Smooth muscle cell of the brain vasculature (primary cell): ENCODE data around the gene ZYG11B.
"Not testable (repeated sequence)": the region's sequence is repeated elsewhere in the genome, so short reads cannot be mapped to it uniquely, and the experiment has no call there.

ENCODE experiments used
- DNase-seq: peaks from one replicate; pipeline ENCODE4 v3.0.0-alpha.2; 2012; ENCODE audit warnings: low read depth, low spot score

ZYG11B gene

DNA sequence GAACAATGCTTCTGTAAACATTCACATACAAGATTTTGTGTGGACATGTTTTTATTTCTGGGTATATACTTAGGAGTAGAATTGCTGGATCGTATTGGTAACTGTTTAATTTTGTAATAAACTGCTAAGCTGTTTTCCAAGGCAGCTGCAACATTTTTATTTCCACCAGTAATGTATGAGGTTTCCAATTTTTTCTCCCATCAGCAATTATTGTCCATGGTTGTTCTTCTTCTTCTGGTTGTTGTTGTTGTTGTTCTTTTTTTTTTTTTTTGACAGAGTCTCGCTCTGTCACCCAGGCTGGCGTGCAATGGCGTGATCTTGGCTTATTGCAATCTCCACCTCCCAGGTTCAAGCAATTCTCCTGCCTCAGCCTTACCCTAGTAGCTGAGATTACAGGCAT lies 26.9 kb downstream of the ZYG11B start:
- no peak for DNase-seq

DNA sequence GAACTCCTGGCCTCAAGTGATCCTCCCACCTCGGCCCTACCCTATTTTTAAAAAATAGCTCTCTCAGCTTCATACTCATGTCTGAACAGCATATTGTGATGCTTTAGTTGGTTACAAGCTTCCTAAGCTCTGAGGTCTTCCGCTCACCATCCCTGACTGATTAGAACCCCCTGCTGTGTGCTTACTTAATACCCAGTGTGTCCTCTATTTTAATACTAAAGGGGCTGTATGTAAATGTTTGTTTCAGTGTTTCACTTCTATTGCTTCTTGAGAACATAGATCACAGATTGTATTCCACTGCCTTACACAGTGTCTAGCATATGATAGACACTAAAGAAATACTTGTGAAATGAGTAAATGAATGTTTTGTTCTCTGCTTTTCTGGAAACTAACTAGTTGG lies 29.8 kb downstream of the ZYG11B start:
- no peak for DNase-seq

DNA sequence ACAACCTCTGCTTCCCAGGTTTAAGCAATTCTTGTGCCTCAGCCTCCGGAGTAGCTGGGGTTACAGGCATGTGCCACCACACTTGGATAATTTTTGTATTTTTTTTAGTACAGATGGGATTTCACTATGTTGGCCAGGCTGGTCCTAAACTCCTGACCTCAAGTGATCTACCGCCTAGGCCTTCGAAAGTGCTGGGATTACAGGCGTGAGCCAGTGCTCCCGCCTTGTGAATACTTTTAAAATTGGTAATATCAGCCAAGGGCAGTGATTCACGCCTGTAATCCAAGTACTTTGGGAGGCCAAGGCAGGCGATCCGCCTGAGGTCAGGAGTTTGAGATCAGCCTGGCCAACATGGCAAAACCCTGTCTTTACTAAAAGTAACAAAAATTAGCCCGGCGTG lies 33.7 kb downstream of the ZYG11B start:
- DNase-seq, result no peak

DNA sequence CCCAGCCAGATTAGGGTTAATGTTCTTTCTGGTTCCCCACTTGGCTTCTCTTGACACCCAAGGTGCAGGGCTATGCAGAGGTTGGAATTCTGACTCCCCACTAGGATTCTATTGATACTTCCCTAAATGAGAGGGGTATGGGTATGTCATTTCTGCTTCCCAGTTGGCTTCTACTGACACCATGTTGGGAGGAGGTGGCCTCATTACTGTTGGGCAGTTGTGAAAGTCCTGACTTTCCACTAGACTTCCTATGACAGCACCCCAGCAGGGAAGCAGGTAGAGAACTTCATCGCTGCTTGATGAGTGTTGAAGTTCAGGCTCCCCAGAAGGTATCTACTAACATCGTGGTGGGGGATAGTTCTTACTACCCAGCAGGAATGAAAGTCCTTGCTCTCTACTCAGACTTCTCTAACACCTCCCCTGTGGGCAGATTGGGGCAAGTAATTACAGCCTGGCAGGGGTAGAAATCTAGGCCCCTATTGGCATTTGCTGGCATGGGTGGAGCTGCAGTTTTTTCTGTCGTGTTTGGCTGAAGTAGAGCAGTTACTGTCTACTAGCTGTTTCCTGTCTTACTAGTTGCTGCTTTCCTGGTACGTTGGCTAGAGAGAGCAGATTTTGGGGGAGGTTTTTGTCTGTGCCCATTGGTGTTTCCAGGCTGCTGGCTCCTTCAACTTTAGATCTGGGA lies 41.5 kb downstream of the ZYG11B start:
- no peak for DNase-seq

DNA sequence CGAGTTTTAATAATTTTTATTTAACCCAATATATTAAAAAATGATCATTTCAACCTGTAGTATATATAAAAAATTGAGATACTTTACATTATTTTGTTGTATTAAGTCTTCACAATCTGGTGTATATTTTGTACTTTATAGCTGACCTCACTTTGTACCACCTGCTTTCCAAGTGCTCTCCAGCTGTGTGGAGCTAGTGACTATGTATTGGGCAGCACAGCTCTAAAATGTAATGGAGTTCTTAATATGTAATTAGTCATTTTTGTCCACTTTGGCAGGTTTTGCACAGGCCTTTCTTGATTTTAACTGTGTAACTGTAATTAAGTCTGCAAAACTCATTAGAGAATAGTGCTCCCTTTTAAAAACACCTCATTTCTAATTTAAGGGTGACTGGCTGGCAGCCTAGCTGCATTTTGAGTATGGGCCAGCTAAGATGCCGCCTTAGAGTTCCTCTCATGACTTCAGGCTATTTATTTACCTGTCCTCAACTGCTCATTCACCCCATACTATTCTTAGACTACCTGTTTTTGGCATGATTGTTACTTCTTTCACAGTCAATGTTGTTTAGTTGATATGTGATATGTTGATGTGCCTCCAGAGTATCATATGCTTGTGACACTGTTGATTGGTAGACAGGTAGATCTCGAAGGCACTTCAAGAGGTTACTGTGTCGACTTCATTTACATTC lies 43.2 kb downstream of the ZYG11B start:
- no peak for DNase-seq

DNA sequence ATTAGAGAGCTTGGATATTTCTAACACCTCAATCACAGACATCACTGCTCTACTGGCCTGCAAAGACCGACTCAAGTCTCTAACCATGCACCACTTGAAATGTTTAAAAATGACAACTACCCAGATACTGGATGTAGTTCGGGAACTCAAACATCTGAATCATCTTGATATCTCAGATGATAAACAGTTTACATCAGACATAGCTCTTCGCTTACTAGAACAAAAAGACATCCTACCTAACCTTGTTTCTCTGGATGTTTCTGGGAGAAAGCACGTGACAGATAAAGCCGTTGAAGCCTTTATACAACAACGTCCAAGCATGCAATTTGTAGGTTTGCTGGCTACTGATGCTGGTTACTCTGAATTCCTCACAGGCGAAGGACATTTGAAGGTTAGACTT lies 45.1 kb downstream of the ZYG11B start:
- DNase-seq, result no peak

DNA sequence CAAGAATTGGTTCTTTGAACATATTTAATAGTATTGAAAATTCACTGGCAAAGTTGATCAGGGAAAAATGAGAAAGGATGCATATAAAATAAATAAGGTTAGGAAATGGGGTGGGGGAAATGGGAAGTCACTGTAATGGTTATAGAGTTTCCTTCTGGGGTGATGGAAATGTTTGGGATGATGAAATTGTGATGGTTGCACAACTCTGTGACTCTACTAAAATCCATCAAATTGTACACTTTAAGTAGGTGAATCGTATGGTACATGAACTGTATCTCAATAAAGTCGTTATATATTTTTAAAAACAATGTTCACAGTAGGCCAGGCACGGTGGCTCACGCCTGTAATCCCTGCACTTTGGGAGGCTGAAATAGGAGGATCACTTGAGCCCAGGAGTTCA lies 59.9 kb downstream of the ZYG11B start:
- no peak for DNase-seq

DNA sequence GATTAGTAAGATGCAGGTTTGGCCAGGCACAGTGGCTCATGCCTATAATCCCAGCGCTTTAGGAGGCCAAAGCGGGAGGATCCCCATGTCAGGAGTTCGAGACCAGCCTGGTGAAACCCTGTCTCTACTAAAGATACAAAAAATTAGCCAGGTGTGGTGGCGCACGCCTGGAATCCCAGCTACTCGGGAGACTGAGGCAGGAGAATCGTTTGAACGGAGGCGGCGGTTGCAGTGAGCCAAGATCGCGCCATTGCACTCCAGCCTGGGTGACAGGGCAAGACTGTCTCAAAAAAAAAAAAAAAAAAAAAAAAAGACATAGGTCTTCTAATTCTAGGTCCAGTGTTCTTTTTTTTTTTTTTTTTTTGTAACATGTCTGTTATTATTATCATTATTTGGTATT lies 64.2 kb downstream of the ZYG11B start:
- not testable (repeated sequence) for DNase-seq

DNA sequence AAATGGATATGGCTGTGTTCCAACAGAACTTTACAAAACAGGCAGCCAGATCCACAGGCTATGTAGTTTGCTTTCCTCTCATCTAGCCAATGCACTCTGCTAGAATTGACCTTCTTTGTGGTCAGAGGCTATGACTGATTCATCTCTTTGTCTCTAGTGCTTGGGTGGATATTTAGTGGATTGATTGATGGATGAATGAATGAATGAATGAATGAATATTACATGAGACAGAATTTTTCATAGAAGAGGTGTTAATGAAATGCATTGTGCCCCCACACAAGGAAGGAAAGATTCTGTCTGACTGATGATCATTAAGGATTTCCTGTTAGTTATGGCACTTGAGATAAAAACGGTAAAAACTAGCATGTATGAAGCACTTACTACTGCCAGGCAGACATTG lies 65.8 kb downstream of the ZYG11B start:
- DNase-seq, result no peak

DNA sequence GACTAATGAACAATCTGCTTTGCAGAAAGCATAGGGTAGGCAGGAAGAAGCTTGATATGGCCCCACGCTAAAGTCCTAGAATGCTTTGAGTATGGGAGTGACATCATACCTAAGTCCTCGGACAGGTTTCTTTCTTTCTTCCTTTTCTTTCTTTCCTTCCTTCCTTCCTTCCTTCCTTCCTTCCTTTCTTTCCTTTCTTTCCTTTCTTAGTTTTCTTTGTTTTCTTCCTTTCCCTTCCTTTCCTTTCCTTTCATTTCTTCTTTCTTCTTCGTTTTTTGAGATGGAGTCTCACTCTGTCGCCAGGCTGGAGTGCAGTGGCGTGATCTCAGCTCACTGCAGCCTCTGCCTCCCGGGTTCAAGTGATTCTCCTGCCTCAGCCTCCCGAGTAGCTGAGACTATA lies 67.5 kb downstream of the ZYG11B start:
- not testable (repeated sequence) for DNase-seq

DNA sequence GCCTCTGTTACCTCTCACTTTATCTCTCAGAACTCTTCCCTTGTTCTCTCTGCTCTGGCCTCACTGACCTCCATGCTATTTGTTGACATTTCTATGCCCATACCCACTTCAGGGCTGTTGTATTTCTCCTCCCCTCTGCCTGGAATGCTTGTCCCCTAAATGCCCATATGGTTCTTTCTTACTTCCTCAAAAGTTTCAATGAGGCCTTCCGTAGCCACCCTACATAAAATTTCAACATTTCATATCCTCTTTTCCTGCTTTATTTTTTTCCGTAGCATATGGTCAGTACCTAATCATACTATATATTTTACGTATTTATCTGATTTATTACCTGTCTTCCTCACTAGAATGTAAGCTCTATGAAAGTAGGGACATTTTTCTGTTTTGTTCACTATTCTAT lies 69.2 kb downstream of the ZYG11B start:
- no peak for DNase-seq

DNA sequence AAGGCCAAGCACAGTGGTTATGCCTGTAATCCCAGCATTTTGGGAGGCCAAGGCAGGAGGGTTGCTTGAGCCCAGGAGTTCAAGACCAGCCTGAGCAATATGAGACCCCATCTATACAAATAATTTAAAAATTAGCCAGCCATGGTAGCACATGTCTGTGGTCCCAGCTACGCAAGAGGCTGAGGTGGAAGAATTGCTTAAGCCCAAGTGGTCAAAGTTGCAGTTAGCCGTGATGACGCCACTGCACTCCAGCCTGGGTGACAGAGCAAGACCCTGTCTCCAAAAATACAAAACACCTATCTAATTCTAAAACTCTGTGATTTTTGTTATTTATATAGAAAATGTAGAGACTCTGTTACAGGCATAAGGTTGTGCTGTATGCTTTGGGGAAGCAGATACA lies 72.1 kb downstream of the ZYG11B start:
- no peak for DNase-seq

DNA sequence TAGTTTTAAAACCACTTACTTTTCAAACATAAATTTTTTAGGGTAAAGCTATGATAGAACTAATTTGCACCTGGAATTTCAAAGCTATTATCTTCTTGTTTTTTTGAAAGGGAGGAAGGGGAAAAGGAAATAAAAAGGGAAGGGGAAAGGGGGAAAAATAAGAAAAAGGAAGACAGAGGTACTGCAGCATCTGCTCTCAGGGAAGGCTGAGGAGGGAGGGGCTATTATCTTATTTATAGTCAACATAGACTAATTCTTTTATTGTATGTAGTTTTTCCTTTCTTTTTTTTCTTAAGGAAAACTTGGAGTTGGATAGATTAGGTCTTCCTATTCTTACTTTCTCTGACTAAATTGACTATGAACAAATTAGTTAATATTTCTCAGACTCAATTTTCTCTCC lies 74.8 kb downstream of the ZYG11B start:
- DNase-seq, result no peak

DNA sequence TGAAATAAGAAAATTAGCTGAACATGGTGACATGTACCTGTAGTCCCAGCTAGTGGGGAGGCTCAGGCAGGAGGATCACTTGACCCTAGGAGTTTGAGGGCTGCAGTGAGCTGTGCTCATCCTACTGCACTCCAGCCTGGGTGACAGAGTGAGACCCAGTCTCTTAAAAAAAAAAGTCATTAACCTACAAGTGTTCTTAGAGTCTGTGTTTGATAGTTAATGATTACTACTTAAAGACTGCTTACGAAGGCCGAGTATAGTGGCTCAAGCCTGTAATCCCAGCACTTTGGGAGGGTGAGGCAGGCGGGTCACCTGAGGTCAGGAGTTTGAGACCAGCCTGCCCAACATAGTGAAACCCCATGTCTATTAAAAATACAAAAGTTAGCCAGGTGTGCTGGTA lies 77.8 kb downstream of the ZYG11B start:
- not testable (repeated sequence) for DNase-seq

DNA sequence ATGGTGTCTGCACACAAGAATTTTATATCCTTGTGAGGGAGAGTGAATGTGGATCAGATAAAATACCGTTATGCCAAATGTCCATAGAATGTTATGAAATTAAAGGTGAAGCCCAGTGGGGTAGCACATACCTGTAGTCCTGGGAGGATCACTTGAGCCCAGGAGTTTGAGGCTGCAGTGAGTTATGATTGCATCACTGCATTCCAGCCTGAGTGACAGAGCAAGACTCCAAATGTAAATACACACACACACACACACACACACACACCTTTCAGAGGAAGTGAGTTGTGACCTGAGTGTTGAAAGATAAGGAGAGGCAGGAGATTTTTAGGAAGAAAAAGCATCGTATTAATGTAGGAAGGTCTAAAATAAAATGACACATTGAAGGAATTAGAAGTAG lies 88.2 kb downstream of the ZYG11B start:
- DNase-seq, result no peak

DNA sequence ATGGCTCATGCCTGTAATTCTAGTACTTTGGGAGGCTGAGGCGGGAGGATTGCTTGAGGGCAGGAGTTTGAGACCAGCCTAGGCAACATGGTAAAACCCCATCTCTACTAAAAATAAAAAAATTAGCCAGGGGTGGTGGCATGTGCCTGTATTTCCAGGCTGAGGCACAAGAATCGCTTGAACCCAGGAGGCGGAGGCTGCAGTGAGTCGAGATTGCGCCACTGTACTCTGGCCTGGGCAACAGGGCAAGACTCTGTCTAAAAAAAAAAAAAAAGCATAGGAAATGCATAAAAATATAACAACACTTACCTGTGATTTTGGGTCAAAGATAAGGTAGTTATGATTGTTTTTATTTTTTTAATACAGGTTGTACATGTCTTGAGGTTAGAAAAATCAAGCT lies 94.6 kb downstream of the ZYG11B start:
- not testable (repeated sequence) for DNase-seq

DNA sequence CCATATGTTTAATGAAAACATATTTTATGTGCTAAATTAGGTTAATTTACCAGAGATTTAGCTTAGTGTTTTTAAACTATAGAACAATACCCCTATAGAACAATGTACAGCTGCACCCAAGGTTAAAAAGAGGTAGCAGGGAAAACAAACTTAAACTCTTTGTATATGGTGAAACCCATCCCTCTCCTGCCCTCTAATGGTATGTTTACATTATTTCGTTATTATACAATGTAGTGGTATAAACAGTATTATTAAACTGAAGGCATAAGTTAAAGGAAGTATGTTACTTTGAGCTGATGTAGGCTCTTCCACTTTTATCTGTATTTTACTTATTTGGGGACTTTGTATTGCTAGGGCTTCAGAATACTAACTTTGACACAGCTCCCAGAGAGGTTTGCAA lies 99.6 kb downstream of the ZYG11B start:
- no peak for DNase-seq

DNA sequence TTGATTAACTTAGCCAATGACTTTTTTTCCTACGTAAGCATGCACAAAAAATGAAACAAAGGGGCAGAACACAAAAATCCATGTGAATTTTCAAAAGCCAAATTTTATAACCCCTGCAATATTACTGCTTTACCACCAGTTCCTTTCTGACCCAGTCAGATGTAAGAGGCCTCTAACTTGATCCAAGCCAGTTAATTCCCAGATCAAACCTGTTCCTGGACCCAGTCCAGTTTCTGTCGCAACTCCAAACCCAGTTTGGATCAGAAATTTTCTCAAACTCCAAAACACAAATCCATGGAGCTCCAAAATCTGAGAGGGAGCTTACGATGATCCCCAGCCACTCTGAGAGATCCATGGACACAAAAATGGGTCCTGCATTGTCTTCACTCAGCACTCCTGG lies 108.5 kb downstream of the ZYG11B start:
- no peak for DNase-seq

DNA sequence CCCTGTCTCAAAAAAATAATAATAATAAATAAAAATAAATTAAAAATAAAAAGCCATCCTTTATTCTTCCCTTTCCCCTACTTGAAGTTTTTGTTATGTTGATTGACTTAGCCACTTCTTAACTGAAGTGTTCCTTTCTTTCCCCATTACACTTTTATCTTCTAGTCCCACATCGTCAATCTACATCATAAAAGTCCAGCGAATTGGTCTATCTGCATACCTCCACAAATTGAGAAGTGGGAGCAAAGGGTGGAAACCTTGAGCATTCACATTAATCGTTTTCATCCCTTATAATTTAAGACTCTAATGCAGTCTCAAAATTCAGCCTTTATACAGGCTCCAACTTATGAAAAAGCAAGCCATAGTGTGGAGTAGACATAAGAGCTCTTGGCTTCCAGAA lies 109.8 kb downstream of the ZYG11B start:
- DNase-seq, result no peak

DNA sequence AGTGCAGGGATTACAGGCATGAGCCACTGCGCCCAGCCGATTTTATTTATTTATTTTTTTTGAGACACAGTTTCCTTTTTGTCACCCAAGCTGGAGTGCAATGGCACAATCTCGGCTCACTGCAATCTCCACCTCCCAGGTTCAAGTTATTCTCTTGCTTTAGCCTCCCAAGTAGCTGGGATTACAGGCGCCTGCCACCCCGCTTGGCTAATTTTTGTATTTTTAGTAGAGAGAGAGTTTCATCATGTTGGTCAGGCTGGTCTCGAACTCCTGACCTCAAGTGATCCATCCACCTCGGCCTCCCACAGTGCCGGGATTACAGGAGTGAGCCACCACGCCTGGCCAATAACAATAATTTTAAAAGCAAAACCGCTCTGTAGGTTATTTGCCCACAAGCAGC lies 112.9 kb downstream of the ZYG11B start:
- not testable (repeated sequence) for DNase-seq

DNA sequence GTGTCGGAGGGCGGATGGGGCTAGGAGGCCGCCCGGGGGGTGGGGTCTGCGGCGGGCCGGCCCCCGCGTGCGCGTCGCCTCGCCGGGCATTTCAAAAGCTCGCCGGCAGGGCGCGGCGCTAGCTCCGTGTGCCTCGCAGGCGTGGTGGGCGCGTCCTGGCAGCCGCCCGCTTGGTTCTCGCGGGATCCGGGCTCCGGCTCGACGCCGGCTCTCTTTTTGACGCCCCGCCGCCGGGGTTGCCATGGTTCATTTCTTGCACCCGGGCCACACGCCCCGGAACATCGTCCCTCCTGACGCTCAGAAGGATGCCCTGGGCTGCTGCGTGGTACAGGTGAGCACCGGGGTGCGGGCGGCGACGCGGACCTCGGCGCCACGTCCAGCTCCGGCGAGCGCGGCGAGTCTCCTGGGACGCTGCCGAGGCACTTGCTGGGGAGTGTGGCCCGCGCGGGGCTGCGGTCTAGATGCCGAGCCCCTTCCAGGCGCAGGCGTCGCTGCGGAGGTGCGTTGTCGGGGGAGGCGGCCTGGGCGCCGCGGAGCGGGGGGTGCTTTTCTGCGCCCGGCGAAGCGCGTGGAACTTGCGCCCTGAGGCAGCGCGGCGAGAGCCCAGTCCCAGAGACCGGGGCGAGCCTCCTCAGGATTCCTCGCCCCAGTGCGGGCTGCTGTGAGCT lies 116.5 kb downstream of the ZYG11B start, which contains the start of gene ZYG11A:
TSS of gene ZYG11A (plus strand) at position 118 of the 668 bp plus-strand sequence. CDS start at position 242, 124 bp downstream.
- DNase-seq, result peak; percentile 40

DNA sequence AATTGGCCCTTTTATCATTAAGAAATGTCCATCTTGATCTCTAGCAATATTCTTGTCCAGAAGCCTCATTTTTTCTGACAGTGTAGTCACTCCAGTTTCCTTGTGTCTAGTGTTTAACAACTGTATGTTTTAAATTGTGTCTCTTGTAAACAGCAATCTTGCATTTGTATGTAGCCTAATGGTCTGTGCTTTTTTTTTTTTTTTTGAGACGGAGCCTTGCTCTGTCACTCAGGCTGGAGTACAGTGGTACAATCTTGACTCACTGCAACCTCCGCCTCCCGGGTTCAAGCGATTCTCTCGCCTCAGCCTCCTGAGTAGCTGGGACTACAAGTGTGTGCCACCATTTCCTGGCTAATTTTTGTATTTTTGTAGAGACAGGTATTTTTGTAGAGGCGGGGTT lies 118.9 kb downstream of the ZYG11B start:
- DNase-seq, result not testable (repeated sequence)

DNA sequence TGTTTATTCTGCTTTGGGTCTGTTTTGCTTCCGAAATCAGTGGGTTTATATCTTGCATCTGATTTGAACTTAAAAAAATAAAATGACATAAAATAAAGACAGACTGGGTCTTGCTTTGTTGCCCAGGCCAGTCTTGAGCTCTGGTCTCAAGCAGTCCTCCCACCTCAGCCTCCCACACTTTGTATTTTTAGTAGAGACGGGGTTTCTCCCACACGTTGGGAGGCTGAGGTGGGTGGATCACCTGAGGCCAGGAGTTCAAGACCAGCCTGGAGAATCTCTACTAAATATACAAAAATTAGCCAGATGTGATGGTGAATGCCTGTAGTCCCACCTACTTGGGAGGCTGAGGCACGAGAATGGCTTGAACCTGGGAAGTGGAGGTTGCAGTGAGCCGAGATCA lies 122.2 kb downstream of the ZYG11B start:
- DNase-seq, result no peak
